Measurements from ENCODE around the gene KDM7A. TPM values are rescaled to one million over a fixed set of nuclear protein-coding genes. Genes with fewer than 3 reads are reported as not detected.

The KDM7A gene
- total RNA-seq, 4 donors from 2014 or later = 38.0 to 59.3 (median 38.8) TPM

GRCh38 chr7:140068033-140068432, 108.8 kb downstream of the KDM7A start:
- Histone ChIP-seq H3K4me3 (no peak overlapping the region), H3K4me1 (no peaks in the 10 kb centered on the region), H3K9me3 (peaks cover 0 to 4% (median 0%) of the 10 kb centered on the region in 4 donors), H3K27ac (no peak overlapping the region), H3K36me3 (no peaks in the 10 kb centered on the region), H3K27me3 (no peaks in the 10 kb centered on the region)
- no peak for DNase-seq
- no peak for TF ChIP-seq CTCF (IDR thresholded peaks at IDR 0.05)

- H3K4me3 ChIP-seq = no peak overlapping the region
- peaks cover 0 to 4% (median 0%) of the 10 kb centered on the region in 4 donors for H3K9me3 ChIP-seq
- peaks cover 0 to under 1% (median 0%) of the 10 kb centered on the region in 4 donors for H3K4me1 ChIP-seq
- TF ChIP-seq CTCF (IDR thresholded peaks at IDR 0.05) = no peak
- no peak for TF ChIP-seq POLR2A (IDR thresholded peaks at IDR 0.05)
- DNase-seq = no peak
- no peaks in the 10 kb centered on the region for H3K27me3 ChIP-seq
- no peaks in the 10 kb centered on the region for H3K36me3 ChIP-seq
- H3K27ac ChIP-seq = no peak overlapping the region
Measured at GRCh38 chr7:140067052-140067451, 109.7 kb downstream of the KDM7A start.

GRCh38 chr7:140062528-140063299, 114.1 kb downstream of the KDM7A start, which contains the start of gene PARP12:
PARP12 (minus strand) TSS chr7:140062951; CDS start chr7:140062847, 104 bp downstream.
- Histone ChIP-seq H3K27me3 (no peaks in the 10 kb centered on the region), H3K27ac (peak within 1 kb of the TSS; percentile 80 to 96 (median 96)), H3K4me3 (peak within 1 kb of the TSS; percentile 51 to 95 (median 82)), H3K36me3 (no peaks in the 10 kb centered on the region), H3K9me3 (peaks cover 0 to 4% (median 0%) of the 10 kb centered on the region in 4 donors), H3K4me1 (peaks cover 3 to 38% (median 13%) of the 10 kb centered on the region in 4 donors)
- DNase-seq = peak; percentile 92 to 97 (median 96)
- TF ChIP-seq POLR2A (IDR thresholded peaks at IDR 0.05) (peak; percentile 77 to 86), CTCF (IDR thresholded peaks at IDR 0.05) (peak in 2 of 6 experiments; percentile 4 to 5)

- no peaks in the 10 kb centered on the region for H3K9me3 ChIP-seq
- H3K27ac ChIP-seq = peak overlapping the region; percentile 80 to 96 (median 96)
- peak overlapping the region; percentile 51 to 95 (median 82) for H3K4me3 ChIP-seq
- no peak for TF ChIP-seq CTCF (IDR thresholded peaks at IDR 0.05)
- no peak for TF ChIP-seq POLR2A (IDR thresholded peaks at IDR 0.05)
- DNase-seq = peak in 2 of 3 donors; percentile 61 to 73
- no peaks in the 10 kb centered on the region for H3K27me3 ChIP-seq
- H3K36me3 ChIP-seq = no peaks in the 10 kb centered on the region
- H3K4me1 ChIP-seq = peaks cover 3 to 38% (median 13%) of the 10 kb centered on the region in 4 donors
Measured at GRCh38 chr7:140062118-140062527, 114.7 kb downstream of the KDM7A start.

GRCh38 chr7:140061607-140061930, 115.2 kb downstream of the KDM7A start:
- TF ChIP-seq POLR2A (IDR thresholded peaks at IDR 0.05) = no peak
- H3K36me3 ChIP-seq = peaks cover 0 to 5% (median 0%) of the 10 kb centered on the region in 3 donors
- H3K4me3 ChIP-seq = peak overlapping the region; percentile 51 to 95 (median 82)
- H3K27me3 ChIP-seq = no peaks in the 10 kb centered on the region
- no peaks in the 10 kb centered on the region for H3K9me3 ChIP-seq
- peak overlapping the region; percentile 80 to 96 (median 96) for H3K27ac ChIP-seq
- H3K4me1 ChIP-seq = peaks cover 3 to 38% (median 13%) of the 10 kb centered on the region in 4 donors
- no peak for DNase-seq

Data from Peyer's patch (tissue), 4 donors.